HL-60/S4 treated with phorbol 12-myristate 13-acetate at 8.2 ng/mL for 4 days and 3 days (cell line): ENCODE results near the gene FOXN4.
"Not testable (repeated sequence)": the region's sequence is repeated elsewhere in the genome, so short reads cannot be mapped to it uniquely, and the experiment has no call there.

Experiments
- in situ Hi-C: fragments of 300-500 bp; cut with MboI; formaldehyde crosslinking; loops from 2 replicates; pipeline ENCODE4 v1.15.0; 2022; ENCODE audit warnings: low sequenced_read_pairs

The FOXN4 gene, protein sequence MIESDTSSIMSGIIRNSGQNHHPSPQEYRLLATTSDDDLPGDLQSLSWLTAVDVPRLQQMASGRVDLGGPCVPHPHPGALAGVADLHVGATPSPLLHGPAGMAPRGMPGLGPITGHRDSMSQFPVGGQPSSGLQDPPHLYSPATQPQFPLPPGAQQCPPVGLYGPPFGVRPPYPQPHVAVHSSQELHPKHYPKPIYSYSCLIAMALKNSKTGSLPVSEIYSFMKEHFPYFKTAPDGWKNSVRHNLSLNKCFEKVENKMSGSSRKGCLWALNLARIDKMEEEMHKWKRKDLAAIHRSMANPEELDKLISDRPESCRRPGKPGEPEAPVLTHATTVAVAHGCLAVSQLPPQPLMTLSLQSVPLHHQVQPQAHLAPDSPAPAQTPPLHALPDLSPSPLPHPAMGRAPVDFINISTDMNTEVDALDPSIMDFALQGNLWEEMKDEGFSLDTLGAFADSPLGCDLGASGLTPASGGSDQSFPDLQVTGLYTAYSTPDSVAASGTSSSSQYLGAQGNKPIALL

DNA sequence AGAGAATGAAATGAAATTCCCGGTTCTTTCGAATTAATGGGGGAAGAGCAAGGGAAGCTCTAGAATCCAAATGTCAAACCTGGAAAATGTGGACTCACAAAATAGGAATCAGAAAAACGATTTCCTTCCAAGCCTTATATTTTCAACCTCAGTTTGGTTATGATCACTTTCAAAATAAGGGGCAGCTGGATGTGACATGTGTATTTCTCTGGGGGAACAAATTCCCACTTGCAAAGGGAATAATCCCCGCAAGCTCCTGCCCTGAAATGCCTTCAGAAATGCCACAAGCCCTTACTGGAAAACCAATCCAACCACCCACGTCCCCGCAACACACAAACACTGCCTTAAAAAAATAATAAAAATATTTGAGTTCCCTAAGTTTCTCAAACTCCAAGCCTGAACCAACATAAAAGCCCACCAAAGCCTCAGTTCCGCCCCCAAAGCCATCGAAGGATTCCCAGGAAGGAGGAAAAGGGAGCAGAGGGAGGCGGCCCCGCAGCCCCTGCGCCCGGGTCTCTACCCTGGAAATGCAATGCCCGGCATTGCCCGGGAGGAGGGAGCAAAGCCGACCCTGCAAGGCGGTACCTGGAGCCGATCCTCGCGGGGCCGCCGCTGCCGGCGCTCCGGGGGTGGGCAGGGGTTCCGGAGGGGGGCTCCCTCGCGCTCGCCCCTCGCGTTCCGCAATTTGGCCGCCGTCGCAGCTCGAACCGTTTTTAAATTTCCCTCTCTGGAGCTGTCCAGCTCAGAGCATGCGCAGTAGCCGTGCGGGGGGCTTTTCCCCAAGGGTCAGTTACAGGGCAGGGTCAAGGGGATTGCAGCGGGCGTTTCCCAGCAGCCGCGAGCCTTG, at the start of gene FOXN4:
FOXN4 (minus strand) TSS at position 751 of the 847 bp plus-strand sequence. CDS start 963 bp downstream, outside the sequence.
- in situ Hi-C loops: no loop called here

DNA sequence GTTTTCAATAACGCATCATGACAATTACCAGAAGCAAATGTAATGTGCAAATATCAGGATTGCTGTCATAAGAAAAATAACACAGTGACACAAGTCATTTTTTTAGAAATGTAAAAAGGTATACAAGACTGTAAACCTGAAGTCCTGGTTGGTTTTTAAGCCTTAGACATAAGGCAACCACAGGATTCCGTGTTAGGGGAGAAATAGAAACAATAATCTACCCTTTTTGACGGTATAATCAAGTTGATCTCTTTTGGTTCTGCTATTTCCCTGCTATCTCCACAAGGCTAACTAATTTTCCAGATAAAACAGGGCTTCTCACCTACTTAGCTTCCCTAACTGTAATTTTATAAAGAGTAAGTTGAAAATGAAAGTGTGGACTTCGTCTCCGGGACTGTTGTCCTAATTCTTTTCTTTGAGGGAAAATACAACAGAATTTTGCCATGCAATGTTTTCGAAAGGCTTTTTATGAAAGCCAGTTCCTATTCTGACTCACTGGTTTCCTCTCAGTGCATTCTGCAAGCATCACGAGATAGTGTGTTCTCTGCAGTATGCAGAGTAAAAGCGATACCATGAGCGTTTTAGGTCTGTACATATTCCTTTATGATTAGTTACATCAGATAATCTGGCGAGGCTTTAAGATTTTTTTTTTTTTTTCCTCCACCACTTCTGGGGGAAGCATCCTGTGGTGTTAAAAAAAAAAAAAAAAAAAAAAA, 49.2 kb upstream of the FOXN4 start:
- in situ Hi-C loops: no loop called here

DNA sequence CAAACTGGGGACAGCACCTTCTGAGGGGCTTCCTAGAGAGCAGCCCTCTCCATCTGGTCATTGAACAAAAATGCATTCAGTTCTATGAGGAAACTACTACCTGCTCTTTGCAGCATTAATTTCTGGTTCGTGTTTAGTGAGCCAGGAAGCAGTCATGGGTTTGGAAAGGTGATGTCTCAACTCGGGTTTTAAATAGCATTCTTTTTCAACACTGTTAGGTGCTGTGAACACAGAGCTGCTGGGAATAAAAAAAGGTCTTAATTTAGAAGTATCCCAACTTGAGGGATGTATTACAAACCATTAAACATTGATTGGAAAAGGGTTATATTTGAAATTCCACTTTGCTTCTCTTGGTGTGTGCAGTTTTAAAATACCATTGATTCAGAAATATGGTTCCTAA, 47.9 kb upstream of the FOXN4 start:
- in situ Hi-C loops: no loop called here

DNA sequence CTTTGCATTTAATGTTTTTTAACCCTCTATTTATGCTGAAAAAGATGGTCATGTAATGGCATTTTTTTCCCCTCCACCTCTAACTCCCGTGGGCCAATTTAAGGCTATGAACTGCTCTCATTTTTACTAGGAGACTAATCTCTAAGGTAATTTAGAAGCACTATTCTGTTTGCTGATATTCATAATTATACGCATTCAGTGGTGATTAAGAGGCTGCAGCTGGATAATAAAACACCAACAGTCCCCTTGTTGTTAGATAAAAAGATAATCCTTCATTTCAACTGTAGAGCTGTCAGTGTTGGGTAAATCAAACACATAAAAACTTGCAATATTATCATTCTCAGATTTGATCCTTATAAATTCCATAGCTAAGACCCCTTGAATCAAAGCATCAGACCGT, 47.5 kb upstream of the FOXN4 start:
- in situ Hi-C loops: no loop called here

DNA sequence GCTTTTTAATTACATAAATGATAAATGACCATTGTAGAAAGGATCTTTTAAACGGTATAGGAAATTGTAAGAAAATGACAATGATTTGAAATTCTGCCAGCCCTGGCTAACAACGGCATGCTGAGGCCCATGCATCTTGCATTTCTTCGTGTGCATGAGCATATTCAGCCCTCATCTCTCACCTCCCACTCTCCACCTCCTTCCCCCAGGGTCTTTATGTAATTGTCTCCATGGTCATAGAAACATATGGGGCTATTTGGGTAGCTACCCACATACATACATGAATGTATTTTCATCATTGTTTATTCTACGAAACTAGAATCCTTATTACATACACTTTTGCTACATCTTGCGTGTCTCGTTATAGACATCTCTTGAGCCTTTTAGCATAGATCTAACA, 43.1 kb upstream of the FOXN4 start:
- in situ Hi-C loops: no loop called here

DNA sequence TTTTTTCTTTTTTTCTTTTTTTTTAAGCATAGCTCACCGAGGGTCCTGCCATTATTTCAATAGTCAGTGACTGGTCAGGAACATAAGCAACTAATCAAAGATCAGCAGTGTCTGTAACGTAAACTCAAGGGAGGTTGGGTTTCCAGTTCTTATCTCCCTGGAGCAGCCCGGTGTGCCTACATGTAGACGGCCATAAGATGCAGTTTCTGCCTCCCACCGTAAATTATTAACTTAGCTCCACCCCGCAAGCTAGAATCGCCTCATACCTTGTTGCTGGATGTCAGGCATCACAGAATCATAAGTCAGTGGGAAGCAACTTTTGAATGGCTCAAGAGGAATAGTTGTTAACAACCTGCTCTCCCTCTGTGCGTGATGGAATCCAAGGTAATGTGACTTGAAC, 38.5 kb upstream of the FOXN4 start, which contains the start of gene MYO1H:
MYO1H (plus strand) TSS at position 312 of the 400 bp plus-strand sequence; CDS start at position 373, 61 bp downstream.
- in situ Hi-C loops: no loop called here

DNA sequence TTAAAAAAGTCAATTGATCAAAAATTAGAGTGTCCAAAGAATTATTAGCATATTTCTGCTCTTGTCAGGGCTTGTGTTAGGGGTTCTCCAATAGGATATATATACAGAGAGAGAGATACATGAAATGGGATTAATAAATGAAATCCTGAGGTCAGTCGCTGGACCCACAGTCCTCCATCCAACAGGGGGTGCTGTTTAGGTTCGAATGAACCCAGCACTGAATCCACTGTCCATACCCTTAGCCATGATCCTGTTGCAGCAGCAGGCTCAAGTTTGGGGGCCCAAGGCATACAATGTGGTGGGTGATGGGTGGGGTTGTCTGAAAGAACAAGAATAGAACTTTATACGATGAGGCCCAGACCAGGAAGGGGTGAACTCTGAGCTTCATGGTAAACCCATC, 37.8 kb upstream of the FOXN4 start:
- in situ Hi-C loops: no loop called here

DNA sequence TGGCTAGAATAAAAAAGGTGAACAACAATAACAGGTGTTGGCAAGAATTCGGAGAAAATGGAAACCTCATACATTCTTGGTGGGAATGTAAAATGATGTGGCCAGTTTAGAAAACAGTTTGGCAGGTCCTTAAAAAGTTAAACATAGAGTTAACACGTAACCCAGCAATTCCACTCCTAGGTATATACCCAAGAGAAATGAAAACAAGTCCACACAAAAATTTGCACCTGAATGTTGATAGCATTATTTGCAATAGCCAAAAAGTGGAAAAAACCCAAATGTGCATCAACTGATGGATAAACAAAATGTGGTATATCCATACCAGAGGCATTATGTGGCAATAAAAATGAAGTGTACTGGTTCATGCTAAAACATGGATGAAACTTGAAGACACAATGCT, 36.3 kb upstream of the FOXN4 start:
- in situ Hi-C loops: no loop called here

DNA sequence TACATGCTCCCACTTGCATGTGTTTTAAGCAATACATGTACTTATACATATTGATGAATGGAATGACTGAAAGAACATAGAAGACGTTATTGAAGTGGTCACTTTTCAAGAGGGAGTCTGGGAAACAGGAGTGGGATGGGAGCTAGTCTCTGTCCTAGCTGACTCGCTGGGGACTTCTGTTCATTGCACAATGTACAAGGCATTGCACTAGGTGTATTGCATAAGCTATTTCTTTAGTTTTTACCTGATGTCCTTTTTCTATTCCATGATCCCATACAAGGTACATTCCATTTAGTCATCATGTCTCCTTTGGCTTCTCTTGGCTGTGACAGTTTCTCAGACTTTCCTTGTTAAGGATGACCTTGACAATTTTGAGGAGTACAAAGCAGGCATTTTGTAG, 34.6 kb upstream of the FOXN4 start:
- in situ Hi-C loops: no loop called here

DNA sequence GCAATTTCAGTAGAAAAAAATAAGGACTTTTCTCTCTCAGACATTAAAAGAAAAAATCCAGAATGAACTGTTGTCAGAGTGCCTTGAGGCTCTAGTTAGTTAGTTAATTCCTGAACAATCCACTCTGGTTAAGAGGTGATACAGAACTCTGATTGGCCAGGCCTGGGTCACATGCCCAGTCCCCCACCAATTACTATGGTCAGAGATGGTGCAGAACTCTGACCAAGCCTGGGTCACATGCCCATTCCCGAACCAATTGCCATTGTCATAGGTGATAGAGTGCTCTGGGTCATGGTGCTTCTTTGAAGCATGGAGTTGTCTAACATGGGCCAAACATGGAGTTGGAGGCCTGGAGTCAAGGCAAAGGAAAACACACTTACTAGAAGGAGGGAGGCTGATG, 27.5 kb upstream of the FOXN4 start:
- in situ Hi-C loops: no loop called here

DNA sequence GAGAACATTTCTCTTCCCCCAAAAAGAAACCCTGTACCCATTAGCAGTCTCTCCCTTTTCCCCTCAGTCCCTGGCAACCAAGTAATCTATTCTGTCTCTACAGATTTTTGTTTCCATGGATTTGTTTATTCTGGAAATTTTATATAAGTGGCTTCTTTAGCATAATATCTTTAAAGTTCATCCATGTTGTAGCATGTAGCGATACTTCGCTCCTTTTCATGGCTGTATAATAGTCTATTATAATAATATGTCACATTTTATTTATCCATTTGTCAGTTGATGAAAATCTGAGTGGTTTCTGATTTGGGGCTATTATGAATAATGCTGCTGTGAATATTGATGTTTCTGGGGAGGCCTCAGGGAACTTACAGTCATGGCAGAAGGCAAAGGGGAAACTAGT, 25.8 kb upstream of the FOXN4 start:
- in situ Hi-C loops: no loop called here

DNA sequence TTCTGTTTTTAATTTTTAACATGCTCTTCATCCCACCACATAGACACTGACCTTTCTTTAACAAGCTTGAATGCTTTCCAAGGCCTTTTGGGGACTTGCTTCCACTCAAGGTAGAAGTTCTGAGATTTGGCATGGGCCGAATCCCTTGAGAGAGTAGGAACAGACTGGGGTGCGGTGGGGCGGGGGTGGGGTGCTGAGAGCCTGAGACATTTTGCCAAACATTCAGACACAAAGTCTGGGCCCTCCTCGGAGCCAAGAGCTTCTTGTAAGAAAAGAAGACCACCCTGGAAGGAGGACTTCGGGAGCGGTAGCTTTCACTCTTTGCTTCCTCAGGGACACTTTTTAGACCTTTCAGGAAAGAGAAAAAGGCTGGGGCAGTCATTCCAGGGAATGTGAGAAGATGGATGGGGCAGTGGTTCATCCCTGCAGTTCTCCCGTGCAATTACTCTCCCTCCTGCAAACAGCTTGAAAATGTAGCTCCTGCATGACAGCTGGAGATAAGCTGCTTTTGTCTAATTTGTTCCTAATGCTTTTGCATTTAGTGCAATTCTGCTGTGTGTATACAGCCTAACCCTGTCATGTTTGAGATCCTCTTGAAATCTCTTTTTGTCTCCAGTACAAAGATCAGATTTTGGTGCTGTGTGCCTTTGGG, 22.3 kb upstream of the FOXN4 start:
- in situ Hi-C loops: no loop called here

DNA sequence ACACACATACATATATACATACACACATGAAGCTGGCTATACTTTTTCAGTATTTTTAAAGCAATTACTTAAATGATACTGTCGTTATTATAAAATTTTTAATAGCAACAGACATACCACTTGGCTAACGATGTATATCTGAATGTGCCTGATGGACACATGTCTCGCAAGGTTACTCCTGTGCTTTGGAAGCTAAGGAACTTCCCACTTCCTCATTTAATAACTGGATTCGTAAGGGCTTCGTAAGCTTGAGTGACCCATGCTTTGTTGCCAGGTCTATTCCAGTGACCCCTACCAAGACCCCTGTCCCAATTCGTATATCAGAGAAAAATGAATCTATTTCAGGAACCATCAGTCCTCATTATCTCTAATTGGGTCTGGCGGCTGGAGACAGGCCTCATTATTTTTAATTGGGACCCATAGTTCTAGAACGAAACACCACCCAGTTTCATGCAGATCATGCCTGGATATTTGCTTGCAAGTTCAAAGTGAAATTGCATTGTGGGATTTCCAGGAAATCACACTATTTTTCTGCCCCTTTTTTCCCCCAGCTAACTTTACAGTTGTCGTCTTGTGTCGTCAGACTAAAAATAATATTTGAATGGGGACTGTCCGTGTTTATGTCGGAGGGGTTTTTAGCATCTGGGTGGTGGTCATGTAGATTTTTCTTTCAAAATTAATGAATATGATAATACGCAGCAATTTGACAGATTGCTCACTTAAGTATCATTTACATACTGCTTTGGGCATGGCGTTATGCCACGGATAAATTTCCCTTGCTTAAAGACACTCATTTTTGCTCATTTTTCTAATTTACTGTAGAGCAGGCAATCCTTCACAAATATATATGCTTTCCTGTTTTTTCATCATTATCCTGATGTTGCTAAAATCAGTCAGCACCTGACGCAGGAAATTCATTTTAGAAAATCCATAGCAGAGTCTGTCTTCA, 21.5 kb upstream of the FOXN4 start:
- in situ Hi-C loops: no loop called here

DNA sequence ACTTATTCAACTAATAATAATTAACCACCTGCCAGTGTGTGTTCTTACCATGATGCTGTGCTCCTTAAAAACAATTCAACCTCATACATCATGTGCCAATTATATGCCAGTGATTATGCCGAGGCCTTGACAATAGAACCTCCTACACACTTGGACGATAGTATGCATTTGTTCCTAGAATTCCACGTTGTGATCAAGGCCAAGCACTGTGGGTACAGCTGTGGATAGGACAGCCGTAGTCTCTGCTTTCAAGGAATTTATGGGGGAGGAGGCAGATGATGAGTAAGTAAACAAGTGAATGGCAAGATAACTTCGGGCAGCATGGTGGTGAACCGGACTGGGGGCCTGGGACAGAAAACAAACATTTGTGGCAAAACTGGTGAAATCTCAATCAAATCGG, 20.6 kb upstream of the FOXN4 start:
- in situ Hi-C loops: no loop called here

DNA sequence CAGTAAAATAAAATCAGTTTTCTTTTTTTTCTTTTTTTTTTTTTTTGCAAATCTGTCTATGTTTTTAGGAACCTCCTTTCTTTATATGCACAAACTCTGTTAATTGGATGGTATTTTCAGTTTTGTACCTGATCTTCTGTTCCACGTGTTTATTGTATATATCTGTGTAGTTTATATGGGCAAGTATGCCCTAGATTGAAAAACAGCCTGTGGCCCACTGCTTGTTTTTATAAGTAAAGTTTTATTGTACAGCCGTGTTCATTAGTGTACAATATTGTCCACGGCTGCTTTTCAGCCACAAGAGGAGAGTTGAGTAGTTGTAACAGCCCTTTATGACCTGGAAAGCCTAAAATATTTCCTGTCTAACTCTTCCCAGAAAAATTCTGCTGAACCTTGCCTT, 19.9 kb upstream of the FOXN4 start:
- in situ Hi-C loops: no loop called here

DNA sequence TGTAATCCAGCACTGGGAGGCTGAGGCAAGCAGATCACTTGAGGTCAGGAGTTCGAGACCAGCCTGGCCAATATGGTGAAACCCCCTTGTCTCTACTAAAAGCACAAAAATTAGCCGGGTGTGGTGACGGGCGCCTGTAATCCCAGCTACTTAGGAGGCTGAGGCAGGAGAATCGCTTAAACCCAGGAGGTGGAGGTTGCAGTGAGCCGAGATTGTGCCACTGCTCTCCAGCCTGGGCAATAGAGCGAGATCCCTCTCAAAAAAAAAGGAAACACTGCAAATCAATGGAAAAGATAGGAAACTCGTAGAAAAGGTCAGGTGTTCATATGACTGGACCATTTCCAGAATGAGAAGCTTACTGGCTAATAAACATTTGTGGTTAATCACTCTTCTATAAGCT, 12.2 kb upstream of the FOXN4 start:
- in situ Hi-C loops: not testable (repeated sequence)

DNA sequence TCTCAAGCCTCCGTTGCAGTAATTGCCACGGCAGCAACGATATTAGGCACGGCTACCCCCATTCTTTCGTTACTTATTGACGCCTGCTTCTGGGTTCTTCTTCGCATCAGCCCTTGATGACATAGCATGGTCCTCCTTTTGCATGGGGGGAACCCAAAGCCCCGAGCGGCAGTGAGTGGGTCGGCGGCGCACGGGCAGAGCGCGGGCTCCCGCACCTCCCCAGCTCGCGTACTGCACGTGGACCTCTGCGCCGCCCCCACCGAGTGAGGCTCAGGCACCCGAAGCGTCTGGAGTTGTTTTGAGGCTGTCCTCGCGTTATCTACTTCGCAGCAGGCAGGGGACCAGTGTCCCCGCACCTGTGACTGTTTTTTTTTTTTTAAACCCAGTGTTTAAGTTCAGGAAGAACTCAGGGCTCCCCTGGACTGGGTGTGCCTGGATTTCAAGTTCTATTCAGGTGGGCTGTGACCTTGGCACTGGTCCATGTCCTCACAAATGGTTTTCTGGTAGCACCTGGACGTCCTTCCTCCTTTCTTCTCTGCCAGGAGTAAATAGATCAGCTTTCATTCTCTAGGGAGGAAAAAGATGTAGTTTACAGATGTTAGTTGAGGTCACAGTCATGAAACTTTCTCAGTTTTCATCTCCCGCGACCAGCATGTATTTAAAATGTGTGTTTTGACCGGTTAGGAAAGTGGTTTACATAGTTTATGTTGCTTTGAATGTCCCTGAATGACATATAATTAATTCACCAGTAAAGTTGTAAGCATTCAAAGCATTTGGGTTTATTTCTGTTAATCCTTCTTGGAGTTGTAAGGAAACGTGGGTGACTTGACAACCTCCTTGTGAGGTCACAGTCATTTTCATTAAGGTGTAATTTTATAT, 1.4 kb upstream of the FOXN4 start:
- in situ Hi-C loops: no loop called here

DNA sequence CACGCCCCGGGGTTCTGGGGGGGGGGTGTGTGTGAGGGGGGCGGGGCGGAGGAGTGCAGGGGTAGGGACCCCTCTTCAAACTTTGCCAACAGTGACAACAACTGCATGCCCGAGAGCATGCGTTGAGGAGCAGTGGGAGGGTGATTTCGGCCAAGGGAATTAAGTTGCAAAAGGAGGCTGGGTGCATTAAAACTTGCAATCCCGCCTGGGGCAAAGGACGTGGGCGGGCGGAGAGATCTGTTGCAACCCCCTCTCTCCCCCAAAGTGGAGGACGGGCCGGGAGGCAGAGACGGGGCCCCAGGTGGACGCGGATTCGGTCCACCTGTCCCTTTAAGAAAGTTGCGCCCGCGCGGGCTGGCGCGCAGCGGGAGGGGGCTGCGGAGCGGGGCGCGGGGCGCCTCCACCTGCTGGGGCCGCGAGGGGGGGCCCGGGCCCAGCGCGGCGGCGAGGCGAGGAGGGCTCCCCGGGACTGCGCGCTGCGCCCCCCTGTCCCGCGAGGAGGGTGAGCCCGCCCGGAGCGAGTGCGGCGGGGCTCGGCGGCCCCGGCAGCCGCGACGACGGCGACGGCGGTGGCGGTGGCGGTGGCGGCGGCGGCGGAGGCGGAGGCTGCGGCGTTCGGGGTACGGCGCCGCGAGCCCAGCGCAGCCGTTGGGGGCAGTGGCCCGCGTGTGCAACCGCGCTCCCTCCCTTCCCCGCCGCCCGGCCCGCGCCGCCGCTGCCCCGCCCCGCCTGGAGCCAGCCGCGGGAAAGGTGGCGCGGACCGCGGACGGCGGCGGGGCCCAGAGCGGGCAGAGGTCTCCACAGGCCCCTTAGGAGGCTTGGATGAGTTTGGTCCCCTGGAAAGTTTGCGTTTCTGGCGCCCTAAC, 530 bp upstream of the FOXN4 start:
- in situ Hi-C loops: no loop called here
